HepG2 (cell line): ENCODE measurements around the gene VSX1.

Experiments used
- CEBPZ ChIP-seq: IDR thresholded peaks from 2 replicates; pipeline ENCODE4 v1.6.1; 2012; ENCODE audit warnings: low read length, improper control_type of control experiment
- ELF1 ChIP-seq: sonication (generic); formaldehyde crosslinking; IDR thresholded peaks from 2 replicates; pipeline ENCODE4 v1.4.0; 2020; ENCODE audit warnings: missing genetic modification reagents
- FOSL1 ChIP-seq: sonication (generic); formaldehyde crosslinking; IDR thresholded peaks from 2 replicates; pipeline ENCODE4 v1.9.0; 2021; ENCODE audit warnings: missing genetic modification reagents, borderline replicate concordance
- HIVEP1 ChIP-seq: sonication (generic); formaldehyde crosslinking; IDR thresholded peaks from 2 replicates; pipeline ENCODE4 v1.4.0; 2020; ENCODE audit warnings: mild to moderate bottlenecking, missing genetic modification reagents
- HMG20B ChIP-seq: conservative IDR thresholded peaks from 2 replicates; pipeline ENCODE4 v1.6.1; 2016; ENCODE audit warnings: missing genetic modification reagents, missing compliant biosample characterization
- WIZ ChIP-seq: sonication (generic); formaldehyde crosslinking; IDR thresholded peaks from 2 replicates; pipeline ENCODE4 v1.5.1; 2020; ENCODE audit warnings: mild to moderate bottlenecking, missing genetic modification reagents
- ZBTB21 ChIP-seq: sonication (generic); formaldehyde crosslinking; IDR thresholded peaks from 2 replicates; pipeline ENCODE4 v1.4.0; 2020; ENCODE audit warnings: missing genetic modification reagents
- ZNF3 ChIP-seq: IDR thresholded peaks from 2 replicates; pipeline ENCODE4 v1.7.0; 2017; ENCODE audit warnings: inconsistent platforms

GRCh38 chr20:25070821-25071473 lies 11.0 kb downstream of the VSX1 start:
- no peak for TF ChIP-seq WIZ (CRISPR knock-in tag)
- TF ChIP-seq HIVEP1 (CRISPR knock-in tag): no peak
- TF ChIP-seq ELF1 (CRISPR knock-in tag): no peak
- TF ChIP-seq ZNF3 (CRISPR knock-in tag): no peak
- no peak for TF ChIP-seq ZBTB21 (CRISPR knock-in tag)
- TF ChIP-seq HMG20B (CRISPR knock-in tag): no peak
- no peak for TF ChIP-seq FOSL1 (CRISPR knock-in tag)
- no peak for TF ChIP-seq CEBPZ
